ENCODE measurements around the gene BHLHE23. TPM values are rescaled to one million over a fixed set of nuclear protein-coding genes. Genes with fewer than 3 reads are reported as not detected.

Gene BHLHE23
- total RNA-seq, 4 donors from 2014 or later: not detected

DNA sequence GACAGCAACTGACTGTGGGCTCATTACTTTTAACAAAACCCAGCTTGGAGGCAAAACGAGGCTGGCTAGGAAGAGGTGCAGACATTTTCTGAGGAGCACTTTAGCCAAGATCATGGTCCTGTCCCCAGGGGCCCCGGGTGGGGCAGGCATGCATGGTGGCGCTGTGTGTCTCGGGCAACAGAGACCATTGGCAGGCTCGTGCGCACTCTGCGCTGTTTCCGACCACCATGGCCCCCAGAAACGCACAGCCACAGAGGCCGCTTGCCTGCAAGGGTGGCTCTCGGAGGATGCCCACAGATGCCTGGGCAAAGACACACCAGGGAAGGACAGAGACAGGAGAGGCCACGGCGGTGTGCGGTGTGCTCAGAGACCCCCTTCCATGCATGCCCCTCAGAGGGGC is 6.7 kb downstream of the BHLHE23 start:
- DNase-seq: no peak
- Histone ChIP-seq H3K27me3 (peaks cover 16% of the 10 kb centered on the region), H3K4me3 (replicated peaks in 1 of 3) (no peak overlapping the region), H3K27ac (no peak overlapping the region), H3K36me3 (no peaks in the 10 kb centered on the region), H3K4me1 (no peaks in the 10 kb centered on the region), H3K9me3 (no peaks in the 10 kb centered on the region)
- 88 to 90% methylated on average over 4 to 14 of the region's 14 CpGs for WGBS, 2 donors
- TF ChIP-seq, protein P1, sequence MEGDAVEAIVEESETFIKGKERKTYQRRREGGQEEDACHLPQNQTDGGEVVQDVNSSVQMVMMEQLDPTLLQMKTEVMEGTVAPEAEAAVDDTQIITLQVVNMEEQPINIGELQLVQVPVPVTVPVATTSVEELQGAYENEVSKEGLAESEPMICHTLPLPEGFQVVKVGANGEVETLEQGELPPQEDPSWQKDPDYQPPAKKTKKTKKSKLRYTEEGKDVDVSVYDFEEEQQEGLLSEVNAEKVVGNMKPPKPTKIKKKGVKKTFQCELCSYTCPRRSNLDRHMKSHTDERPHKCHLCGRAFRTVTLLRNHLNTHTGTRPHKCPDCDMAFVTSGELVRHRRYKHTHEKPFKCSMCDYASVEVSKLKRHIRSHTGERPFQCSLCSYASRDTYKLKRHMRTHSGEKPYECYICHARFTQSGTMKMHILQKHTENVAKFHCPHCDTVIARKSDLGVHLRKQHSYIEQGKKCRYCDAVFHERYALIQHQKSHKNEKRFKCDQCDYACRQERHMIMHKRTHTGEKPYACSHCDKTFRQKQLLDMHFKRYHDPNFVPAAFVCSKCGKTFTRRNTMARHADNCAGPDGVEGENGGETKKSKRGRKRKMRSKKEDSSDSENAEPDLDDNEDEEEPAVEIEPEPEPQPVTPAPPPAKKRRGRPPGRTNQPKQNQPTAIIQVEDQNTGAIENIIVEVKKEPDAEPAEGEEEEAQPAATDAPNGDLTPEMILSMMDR (IDR thresholded peaks at IDR 0.05): no peak
- no peak for TF ChIP-seq POLR2A (IDR thresholded peaks at IDR 0.05)
- intact Hi-C loops (cut with DNase I): no loop called here

DNA sequence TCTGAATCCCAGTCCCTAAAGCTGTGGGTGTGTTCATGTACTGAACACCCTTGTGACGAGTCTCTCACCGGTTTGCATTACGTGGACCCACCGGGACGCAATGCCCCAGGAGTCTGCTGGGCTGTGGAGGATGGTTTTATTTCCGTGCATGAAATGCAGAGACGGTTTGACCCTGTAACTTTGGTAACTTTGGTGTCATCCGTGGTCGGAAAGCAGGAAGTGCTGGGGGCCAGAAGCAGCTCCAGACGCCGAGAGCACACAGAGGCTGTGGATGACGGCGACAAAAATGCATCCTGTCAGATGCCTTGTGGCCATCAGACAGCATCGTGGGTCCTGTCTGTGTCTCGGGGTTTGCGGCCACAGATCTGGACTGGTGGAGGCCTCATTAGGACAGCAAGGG is 7.2 kb downstream of the BHLHE23 start:
- no peak overlapping the region for H3K27ac ChIP-seq
- no peak for TF ChIP-seq POLR2A (IDR thresholded peaks at IDR 0.05)
- TF ChIP-seq, protein P1 (IDR thresholded peaks at IDR 0.05): no peak
- no peak overlapping the region for H3K4me3 ChIP-seq (replicated peaks in 1 of 3)
- peaks cover 14% of the 10 kb centered on the region for H3K27me3 ChIP-seq
- H3K4me1 ChIP-seq: no peaks in the 10 kb centered on the region
- no peaks in the 10 kb centered on the region for H3K36me3 ChIP-seq
- no peak for DNase-seq
- H3K9me3 ChIP-seq: no peaks in the 10 kb centered on the region
- 74 to 80% methylated on average over 16 of the region's 16 CpGs for WGBS, 2 donors
- intact Hi-C loops (cut with DNase I): no loop called here

DNA sequence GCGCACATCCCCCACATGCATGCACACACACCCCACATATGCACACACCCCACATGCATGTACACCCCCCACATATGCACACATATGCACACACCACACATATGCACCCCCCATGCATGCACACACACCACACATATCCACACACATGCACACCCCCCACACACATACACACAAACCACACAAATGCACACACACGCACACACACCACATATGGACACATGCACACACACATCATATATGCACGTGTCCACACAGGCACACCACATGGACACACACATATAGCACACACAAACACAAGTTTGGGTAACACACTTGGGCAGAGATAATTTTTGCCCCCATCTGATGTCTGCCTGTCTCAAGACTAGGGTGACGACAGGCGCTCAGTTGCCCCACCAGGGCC is 8.3 kb downstream of the BHLHE23 start:
- intact Hi-C loops (cut with DNase I): no loop called here
- peaks cover 4% of the 10 kb centered on the region for H3K27me3 ChIP-seq
- no peaks in the 10 kb centered on the region for H3K4me1 ChIP-seq
- no peak overlapping the region for H3K27ac ChIP-seq
- no peaks in the 10 kb centered on the region for H3K9me3 ChIP-seq
- H3K36me3 ChIP-seq: no peaks in the 10 kb centered on the region
- no peak for TF ChIP-seq POLR2A (IDR thresholded peaks at IDR 0.05)
- TF ChIP-seq, protein P1 (IDR thresholded peaks at IDR 0.05): no peak
- DNase-seq: no peak
- no peak overlapping the region for H3K4me3 ChIP-seq (replicated peaks in 1 of 3)
- 73 to 91% methylated on average over 5 of the region's 5 CpGs for WGBS, 2 donors

DNA sequence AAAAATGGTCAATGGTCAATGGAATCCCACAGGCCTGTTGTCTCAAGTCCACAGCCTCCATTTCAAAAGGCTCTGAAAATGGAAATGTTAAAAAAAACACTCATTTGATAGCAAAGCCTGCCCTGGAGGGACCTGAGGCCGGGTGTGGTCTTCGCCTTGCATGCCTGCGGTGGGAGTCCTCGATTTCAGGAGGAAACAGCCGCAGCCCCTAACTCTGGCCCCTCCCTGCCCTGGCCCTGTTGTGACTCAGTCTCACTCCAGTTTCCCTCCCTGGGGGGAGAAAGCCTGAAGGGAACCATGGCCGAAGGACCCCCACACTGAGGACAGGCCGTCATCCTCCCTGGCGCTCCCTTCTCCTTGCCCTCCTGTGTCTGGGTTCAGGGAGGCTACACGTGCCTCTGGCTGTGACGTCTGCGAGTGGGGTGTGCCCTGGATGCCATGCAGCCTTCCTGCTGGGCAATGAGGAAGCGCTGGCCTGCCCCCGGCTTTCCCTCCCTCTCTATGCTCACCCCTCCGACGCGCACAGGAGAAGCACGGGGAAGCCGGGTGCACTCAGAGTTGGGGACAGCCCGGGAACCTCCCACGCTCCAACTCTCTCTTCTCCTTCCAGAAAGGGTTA is 9.2 kb downstream of the BHLHE23 start:
- no peak overlapping the region for H3K27ac ChIP-seq
- H3K4me1 ChIP-seq: no peaks in the 10 kb centered on the region
- no peaks in the 10 kb centered on the region for H3K9me3 ChIP-seq
- whole genome bisulfite sequencing, 2 donors: 38 to 46% methylated on average over 15 to 18 of the region's 20 CpGs
- no peaks in the 10 kb centered on the region for H3K27me3 ChIP-seq
- no peaks in the 10 kb centered on the region for H3K36me3 ChIP-seq
- TF ChIP-seq, protein P1 (IDR thresholded peaks at IDR 0.05): no peak
- no peak for TF ChIP-seq POLR2A (IDR thresholded peaks at IDR 0.05)
- no peak overlapping the region for H3K4me3 ChIP-seq (replicated peaks in 1 of 3)
- intact Hi-C loops (cut with DNase I): no loop called here
- DNase-seq: no peak

DNA sequence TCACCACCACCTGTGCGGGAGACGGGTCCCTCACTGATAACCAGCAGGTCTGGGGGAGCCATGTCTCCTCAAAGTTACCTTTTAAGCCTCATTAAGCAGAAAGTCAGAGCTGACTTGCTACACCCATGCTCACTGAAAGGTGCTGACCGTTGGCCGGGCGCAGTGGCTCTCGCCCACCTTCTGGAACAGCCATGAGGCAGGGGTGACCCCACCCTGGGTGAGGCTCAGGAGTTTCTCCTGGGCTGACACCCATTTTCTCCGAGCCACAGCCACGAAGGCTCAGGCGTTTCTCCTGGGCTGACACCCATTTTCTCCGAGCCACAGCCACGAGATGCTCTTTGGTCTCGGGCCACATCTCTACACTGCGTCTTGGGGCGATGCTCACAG is 10.2 kb downstream of the BHLHE23 start:
- intact Hi-C loops (cut with DNase I): no loop called here
- H3K4me3 ChIP-seq (replicated peaks in 1 of 3): no peak overlapping the region
- WGBS, 2 donors: 86 to 91% methylated on average over 14 of the region's 14 CpGs
- H3K4me1 ChIP-seq: no peaks in the 10 kb centered on the region
- TF ChIP-seq, protein P1 (IDR thresholded peaks at IDR 0.05): no peak
- TF ChIP-seq POLR2A (IDR thresholded peaks at IDR 0.05): no peak
- no peak for DNase-seq
- no peaks in the 10 kb centered on the region for H3K9me3 ChIP-seq
- H3K27me3 ChIP-seq: no peaks in the 10 kb centered on the region
- H3K27ac ChIP-seq: no peak overlapping the region
- no peaks in the 10 kb centered on the region for H3K36me3 ChIP-seq

All from thyroid gland (tissue), 4 donors.